Endodermal cell (in vitro differentiated cells): ENCODE measurements around the gene PRDM2. TPM values are rescaled to one million over a fixed set of nuclear protein-coding genes. Genes with fewer than 3 reads are reported as not detected.

Experiments
- DNase-seq: peaks from one replicate; pipeline ENCODE4 v3.0.0-alpha.2; 2017
- H3K27ac ChIP-seq: 2 replicates; pipeline ENCODE4 v1.5.1; 2013; ENCODE audit warnings: mild to moderate bottlenecking, low read depth, low read length, moderate library complexity
- H3K27me3 ChIP-seq: 2 replicates; pipeline ENCODE4 v1.6.1; 2013; ENCODE audit warnings: mild to moderate bottlenecking, low read length, moderate library complexity; ENCODE audit not compliant: insufficient read depth, control insufficient read depth, poor library complexity, severe bottlenecking
- H3K36me3 ChIP-seq: 2 replicates; pipeline ENCODE4 v1.7.0; 2013; ENCODE audit warnings: mild to moderate bottlenecking, low read length, moderate library complexity; ENCODE audit not compliant: control insufficient read depth, insufficient read depth
- H3K4me1 ChIP-seq: one replicate; pipeline ENCODE4 v1.7.0; 2013; ENCODE audit warnings: low read length; ENCODE audit not compliant: control insufficient read depth, insufficient read depth
- H3K4me3 ChIP-seq: 2 replicates; pipeline ENCODE4 v1.5.1; 2013; ENCODE audit warnings: mild to moderate bottlenecking, low read length, moderate library complexity
- H3K9ac ChIP-seq: 2 replicates; pipeline ENCODE4 v1.6.1; 2013; ENCODE audit warnings: mild to moderate bottlenecking, low read length, moderate library complexity; ENCODE audit not compliant: poor library complexity, severe bottlenecking; ENCODE audit errors: extremely low read depth
- H3K9me3 ChIP-seq: 2 replicates; pipeline ENCODE4 v1.6.1; 2013; ENCODE audit warnings: mild to moderate bottlenecking, low read length, moderate library complexity; ENCODE audit not compliant: control insufficient read depth
- H3K27ac Mint-ChIP-seq: 2 replicates; pipeline ENCODE4 v1.8.0; 2020; ENCODE audit warnings: mixed read lengths
- H3K27me3 Mint-ChIP-seq: 2 replicates; pipeline ENCODE4 v1.8.0; 2021; ENCODE audit warnings: mild to moderate bottlenecking, mixed read lengths; ENCODE audit not compliant: insufficient read depth
- H3K36me3 Mint-ChIP-seq: 2 replicates; pipeline ENCODE4 v1.8.0; 2020; ENCODE audit warnings: low read depth, mixed read lengths
- H3K4me1 Mint-ChIP-seq: 2 replicates; pipeline ENCODE4 v1.8.0; 2020; ENCODE audit warnings: mixed read lengths
- H3K4me3 Mint-ChIP-seq: 2 replicates; pipeline ENCODE4 v1.8.0; 2020; ENCODE audit warnings: mild to moderate bottlenecking, moderate library complexity, mixed read lengths
- H3K9me3 Mint-ChIP-seq: 2 replicates; pipeline ENCODE4 v1.8.0; 2020; ENCODE audit warnings: mild to moderate bottlenecking, mixed read lengths
- WGBS, 2 experiments: methylation state at CpG; one replicate each; pipeline versions ENCODE4 v1.1.5 to v1.1.7; 2013; ENCODE audit warnings: missing lambda C conversion rate in 2 of 2, mixed read lengths in 1 of 2; ENCODE audit not compliant: insufficient coverage in 1 of 2, insufficient read length in 1 of 2; 5-methylcytosine and 5-hydroxymethylcytosine counted together
- total RNA-seq, 2 donors: library from RNA; stranded (reverse); fragmentation: NEBNext Ultra II Directional in 1 of 2; extraction: Animal tissue kit (Norgen Biotek cat#: 25700) in 1 of 2; gene quantifications; 2 replicates in 1 of 2; 3 replicates in 1 of 2; pipeline ENCODE4 v1.2.1, GENCODE V29; 2021
- TF ChIP-seq, protein P1 (sequence below): fragments of 200-600 bp; sonication (generic); conservative IDR thresholded peaks from 2 replicates; pipeline ENCODE4 v1.5.0; 2021; ENCODE audit warnings: antibody characterized with exemption, mild to moderate bottlenecking

Gene PRDM2
- total RNA-seq, 2 donors from 2014 or later: 29.4 to 35.4 TPM

DNA sequence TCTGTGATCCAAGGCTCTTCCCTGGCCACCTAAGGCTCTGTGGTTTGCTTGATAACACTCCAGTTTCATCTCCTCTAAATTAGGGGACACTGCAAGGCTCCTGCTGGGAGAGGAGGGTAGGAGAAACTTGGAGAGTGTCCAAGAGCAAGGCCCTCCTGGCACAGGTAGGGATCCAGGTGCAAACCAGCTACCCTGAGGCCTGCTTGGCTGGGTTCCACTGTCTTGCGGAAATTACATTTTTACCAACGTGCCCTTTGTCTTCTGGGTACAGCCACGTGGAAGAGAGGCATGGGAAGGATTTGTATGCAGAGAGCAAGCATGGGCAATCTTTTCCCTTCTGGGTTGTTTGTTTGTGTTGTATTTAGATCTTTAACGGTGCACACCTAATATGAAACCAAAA is 132.5 kb downstream of the PRDM2 start:
- Mint-ChIP-seq H3K36me3 (no peaks in the 10 kb centered on the region), H3K4me3 (no peak overlapping the region), H3K27me3 (peaks cover 59% of the 10 kb centered on the region), H3K4me1 (peaks cover 2% of the 10 kb centered on the region), H3K9me3 (peaks cover 3% of the 10 kb centered on the region), H3K27ac (no peak overlapping the region)
- Histone ChIP-seq H3K9me3 (no peaks in the 10 kb centered on the region), H3K27me3 (peaks cover 51% of the 10 kb centered on the region), H3K9ac (no peak overlapping the region), H3K4me3 (no peak overlapping the region), H3K27ac (no peak overlapping the region), H3K36me3 (no peaks in the 10 kb centered on the region), H3K4me1 (no peaks in the 10 kb centered on the region)
- TF ChIP-seq, protein P1, sequence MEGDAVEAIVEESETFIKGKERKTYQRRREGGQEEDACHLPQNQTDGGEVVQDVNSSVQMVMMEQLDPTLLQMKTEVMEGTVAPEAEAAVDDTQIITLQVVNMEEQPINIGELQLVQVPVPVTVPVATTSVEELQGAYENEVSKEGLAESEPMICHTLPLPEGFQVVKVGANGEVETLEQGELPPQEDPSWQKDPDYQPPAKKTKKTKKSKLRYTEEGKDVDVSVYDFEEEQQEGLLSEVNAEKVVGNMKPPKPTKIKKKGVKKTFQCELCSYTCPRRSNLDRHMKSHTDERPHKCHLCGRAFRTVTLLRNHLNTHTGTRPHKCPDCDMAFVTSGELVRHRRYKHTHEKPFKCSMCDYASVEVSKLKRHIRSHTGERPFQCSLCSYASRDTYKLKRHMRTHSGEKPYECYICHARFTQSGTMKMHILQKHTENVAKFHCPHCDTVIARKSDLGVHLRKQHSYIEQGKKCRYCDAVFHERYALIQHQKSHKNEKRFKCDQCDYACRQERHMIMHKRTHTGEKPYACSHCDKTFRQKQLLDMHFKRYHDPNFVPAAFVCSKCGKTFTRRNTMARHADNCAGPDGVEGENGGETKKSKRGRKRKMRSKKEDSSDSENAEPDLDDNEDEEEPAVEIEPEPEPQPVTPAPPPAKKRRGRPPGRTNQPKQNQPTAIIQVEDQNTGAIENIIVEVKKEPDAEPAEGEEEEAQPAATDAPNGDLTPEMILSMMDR: no peak
- WGBS, 2 experiments: 83 to 85% methylated on average over 1 to 4 of the region's 4 CpGs
- no peak for DNase-seq

GRCh38 chr1:13836136-13836535 is 136.1 kb downstream of the PRDM2 start:
- no peaks in the 10 kb centered on the region for H3K4me1 Mint-ChIP-seq
- Histone ChIP-seq H3K9ac (no peak overlapping the region), H3K4me3 (no peak overlapping the region), H3K9me3 (peaks cover 4% of the 10 kb centered on the region), H3K36me3 (no peaks in the 10 kb centered on the region), H3K27ac (no peak overlapping the region), H3K27me3 (peaks cover 49% of the 10 kb centered on the region), H3K4me1 (no peaks in the 10 kb centered on the region)
- TF ChIP-seq, protein P1: no peak
- H3K27me3 Mint-ChIP-seq: peaks cover 70% of the 10 kb centered on the region
- H3K36me3 Mint-ChIP-seq: no peaks in the 10 kb centered on the region
- WGBS, 2 experiments: 85 to 96% methylated on average over 3 to 4 of the region's 5 CpGs
- no peak overlapping the region for H3K27ac Mint-ChIP-seq
- no peak for DNase-seq
- no peak overlapping the region for H3K4me3 Mint-ChIP-seq
- peaks cover 8% of the 10 kb centered on the region for H3K9me3 Mint-ChIP-seq

GRCh38 chr1:13836631-13837030 is 136.6 kb downstream of the PRDM2 start:
- no peaks in the 10 kb centered on the region for H3K36me3 Mint-ChIP-seq
- TF ChIP-seq, protein P1: no peak
- H3K4me1 Mint-ChIP-seq: no peaks in the 10 kb centered on the region
- peaks cover 12% of the 10 kb centered on the region for H3K9me3 Mint-ChIP-seq
- Histone ChIP-seq H3K4me3 (no peak overlapping the region), H3K36me3 (no peaks in the 10 kb centered on the region), H3K4me1 (no peaks in the 10 kb centered on the region), H3K27me3 (peaks cover 54% of the 10 kb centered on the region), H3K27ac (no peak overlapping the region), H3K9ac (no peak overlapping the region), H3K9me3 (peaks cover 7% of the 10 kb centered on the region)
- no peak overlapping the region for H3K4me3 Mint-ChIP-seq
- H3K27ac Mint-ChIP-seq: no peak overlapping the region
- DNase-seq: no peak
- peaks cover 75% of the 10 kb centered on the region for H3K27me3 Mint-ChIP-seq
- WGBS, 2 experiments: no CpG with 5 or more reads among the region's 1 CpG
